HUES64 (cell line): Measurements from ENCODE around the gene CDC42BPB.
"Not testable (repeated sequence)": the region's sequence is repeated elsewhere in the genome, so short reads cannot be mapped to it uniquely, and the experiment has no call there.

Experiments
- H3K27ac ChIP-seq: 2 replicates; pipeline ENCODE4 v1.7.0; 2013; ENCODE audit warnings: low read depth, low read length, inconsistent platforms
- H3K27me3 ChIP-seq: 2 replicates; pipeline ENCODE4 v1.6.1; 2013; ENCODE audit warnings: mild to moderate bottlenecking, low read length; ENCODE audit not compliant: insufficient read depth
- H3K36me3 ChIP-seq: 2 replicates; pipeline ENCODE4 v1.6.1; 2013; ENCODE audit warnings: mild to moderate bottlenecking, low read length; ENCODE audit not compliant: insufficient read depth
- H3K4me1 ChIP-seq: 2 replicates; pipeline ENCODE4 v1.6.1; 2013; ENCODE audit warnings: mild to moderate bottlenecking, low read length, moderate library complexity; ENCODE audit not compliant: insufficient read depth
- H3K4me3 ChIP-seq: 2 replicates; pipeline ENCODE4 v1.5.1; 2013; ENCODE audit warnings: mild to moderate bottlenecking, low read length, moderate library complexity
- H3K9ac ChIP-seq: 2 replicates; pipeline ENCODE4 v1.6.1; 2013; ENCODE audit warnings: mild to moderate bottlenecking, low read depth, low read length
- H3K9me3 ChIP-seq: 2 replicates; pipeline ENCODE4 v1.6.1; 2013; ENCODE audit warnings: low read depth, low read length; ENCODE audit not compliant: insufficient read depth
- WGBS: fragments of 150-250, 120-280 bp; methylation state at CpG from one replicate; pipeline ENCODE4 v1.1.7; 2013; ENCODE audit warnings: missing lambda C conversion rate; 5-methylcytosine and 5-hydroxymethylcytosine counted together

CDC42BPB gene

GRCh38 chr14:102902523-102903247 lies 154.7 kb downstream of the CDC42BPB start:
- 93% methylated on average over 12 of the region's 12 CpGs for whole genome bisulfite sequencing
- Histone ChIP-seq H3K27me3 (no peaks in the 10 kb centered on the region), H3K4me1 (no peaks in the 10 kb centered on the region), H3K9ac (no peak overlapping the region), H3K9me3 (peaks cover 13% of the 10 kb centered on the region), H3K27ac (no peak overlapping the region), H3K4me3 (no peak overlapping the region), H3K36me3 (peaks cover 22% of the 10 kb centered on the region)

- Histone ChIP-seq H3K36me3 (peaks cover 20% of the 10 kb centered on the region), H3K4me3 (no peak overlapping the region), H3K27ac (no peak overlapping the region), H3K27me3 (no peaks in the 10 kb centered on the region), H3K4me1 (no peaks in the 10 kb centered on the region), H3K9me3 (peaks cover 11% of the 10 kb centered on the region), H3K9ac (no peak overlapping the region)
- 93% methylated on average over 7 of the region's 7 CpGs for WGBS
These were observed 155.3 kb downstream of the CDC42BPB start for GRCh38 chr14:102902086-102902485.

- Histone ChIP-seq H3K9me3 (peaks cover 7% of the 10 kb centered on the region; the same call in 1 of the 2 replicates), H3K27ac (no peak overlapping the region), H3K27me3 (no peaks in the 10 kb centered on the region), H3K36me3 (peaks cover 16% of the 10 kb centered on the region), H3K9ac (no peak overlapping the region), H3K4me1 (no peaks in the 10 kb centered on the region), H3K4me3 (no peak overlapping the region)
- 94% methylated on average over 4 of the region's 4 CpGs for WGBS
These were observed 155.7 kb downstream of the CDC42BPB start for GRCh38 chr14:102901633-102902032.

GRCh38 chr14:102900631-102901571 lies 156.4 kb downstream of the CDC42BPB start:
- WGBS = 94% methylated on average over 39 of the region's 39 CpGs
- H3K4me1 ChIP-seq = no peaks in the 10 kb centered on the region
- no peak overlapping the region for H3K4me3 ChIP-seq
- no peaks in the 10 kb centered on the region for H3K9me3 ChIP-seq
- H3K27me3 ChIP-seq = no peaks in the 10 kb centered on the region
- H3K9ac ChIP-seq = no peak overlapping the region; the same call in 1 of the 2 replicates
- no peak overlapping the region for H3K27ac ChIP-seq
- peaks cover 10% of the 10 kb centered on the region for H3K36me3 ChIP-seq

GRCh38 chr14:102899516-102899900 lies 157.8 kb downstream of the CDC42BPB start:
- H3K9ac ChIP-seq = peak overlapping the region; percentile 8; the same call in 1 of the 2 replicates

GRCh38 chr14:102898776-102899515 lies 158.4 kb downstream of the CDC42BPB start:
- Histone ChIP-seq H3K4me1 (no peaks in the 10 kb centered on the region), H3K9ac (peak overlapping the region; percentile 8; the same call in 1 of the 2 replicates), H3K27me3 (no peaks in the 10 kb centered on the region), H3K4me3 (no peak overlapping the region), H3K36me3 (no peaks in the 10 kb centered on the region), H3K9me3 (no peaks in the 10 kb centered on the region), H3K27ac (no peak overlapping the region)
- 91% methylated on average over 18 of the region's 18 CpGs for WGBS

More at GRCh38 chr14:102899516-102899900, 157.8 kb downstream of the CDC42BPB start:
- H3K4me1 ChIP-seq = no peaks in the 10 kb centered on the region
- no peaks in the 10 kb centered on the region for H3K9me3 ChIP-seq
- no peak overlapping the region for H3K4me3 ChIP-seq
- WGBS = 98% methylated on average over 6 of the region's 8 CpGs
- H3K27ac ChIP-seq = no peak overlapping the region
- H3K36me3 ChIP-seq = no peaks in the 10 kb centered on the region
- no peaks in the 10 kb centered on the region for H3K27me3 ChIP-seq

GRCh38 chr14:102898298-102898697 lies 159.1 kb downstream of the CDC42BPB start:
- Histone ChIP-seq H3K27ac (no peak overlapping the region), H3K4me1 (no peaks in the 10 kb centered on the region), H3K9ac (no peak overlapping the region), H3K9me3 (no peaks in the 10 kb centered on the region), H3K27me3 (no peaks in the 10 kb centered on the region), H3K36me3 (no peaks in the 10 kb centered on the region), H3K4me3 (no peak overlapping the region)
- WGBS = 94% methylated on average over 6 of the region's 6 CpGs

- Histone ChIP-seq H3K27ac (no peak overlapping the region), H3K9ac (no peak overlapping the region), H3K36me3 (no peaks in the 10 kb centered on the region), H3K4me3 (no peak overlapping the region), H3K4me1 (no peaks in the 10 kb centered on the region), H3K27me3 (no peaks in the 10 kb centered on the region), H3K9me3 (no peaks in the 10 kb centered on the region)
- WGBS = 97% methylated on average over 13 of the region's 14 CpGs
These were observed 159.9 kb downstream of the CDC42BPB start for GRCh38 chr14:102897299-102898027.

- not testable (repeated sequence) for H3K27me3 ChIP-seq, H3K4me1 ChIP-seq, H3K36me3 ChIP-seq, H3K9me3 ChIP-seq, H3K27ac ChIP-seq, H3K9ac ChIP-seq, H3K4me3 ChIP-seq
These were observed 160.6 kb downstream of the CDC42BPB start for GRCh38 chr14:102896735-102897134.

- H3K36me3 ChIP-seq = no peaks in the 10 kb centered on the region
- no peaks in the 10 kb centered on the region for H3K27me3 ChIP-seq
- H3K9ac ChIP-seq = no peak overlapping the region
- no peak overlapping the region for H3K4me3 ChIP-seq
- WGBS = 95% methylated on average over 9 of the region's 9 CpGs
- H3K4me1 ChIP-seq = no peaks in the 10 kb centered on the region
- no peaks in the 10 kb centered on the region for H3K9me3 ChIP-seq
- H3K27ac ChIP-seq = no peak overlapping the region
These were observed 163.9 kb downstream of the CDC42BPB start for GRCh38 chr14:102893452-102893851.
